COLO668 (cell line): Measurements from ENCODE around the gene ZIM2.

Experiments
- DNase-seq: peaks from one replicate; lab custom pipeline; 2025; ENCODE audit not compliant: unreplicated experiment; lab: John Stamatoyannopoulos, UW

The ZIM2 gene

GRCh38 chr19:56811480-56811879, 29.0 kb downstream of the ZIM2 start:
- no peak for DNase-seq

GRCh38 chr19:56810260-56810659, 30.3 kb downstream of the ZIM2 start:
- no peak for DNase-seq

GRCh38 chr19:56808717-56809392, 31.7 kb downstream of the ZIM2 start:
- DNase-seq = no peak

GRCh38 chr19:56806639-56807038, 33.9 kb downstream of the ZIM2 start:
- DNase-seq = no peak

- no peak for DNase-seq
Measured at GRCh38 chr19:56778351-56778750, 62.2 kb downstream of the ZIM2 start.

GRCh38 chr19:56769650-56770049, 70.9 kb downstream of the ZIM2 start:
- no peak for DNase-seq

GRCh38 chr19:56765137-56765536, 75.4 kb downstream of the ZIM2 start:
- no peak for DNase-seq

- DNase-seq = no peak
Measured at GRCh38 chr19:56764196-56764695, 76.3 kb downstream of the ZIM2 start.

GRCh38 chr19:56760842-56761241, 79.7 kb downstream of the ZIM2 start:
- DNase-seq = no peak

GRCh38 chr19:56759531-56759930, 81.0 kb downstream of the ZIM2 start:
- no peak for DNase-seq

GRCh38 chr19:56751078-56751489, 89.4 kb downstream of the ZIM2 start:
- no peak for DNase-seq

- no peak for DNase-seq
Measured at GRCh38 chr19:56750658-56751057, 89.9 kb downstream of the ZIM2 start.

- DNase-seq = no peak
Measured at GRCh38 chr19:56748378-56748777, 92.1 kb downstream of the ZIM2 start.

- no peak for DNase-seq
Measured at GRCh38 chr19:56746367-56746766, 94.2 kb downstream of the ZIM2 start.

- no peak for DNase-seq
Measured at GRCh38 chr19:56740501-56740900, 100.0 kb downstream of the ZIM2 start.

- DNase-seq = no peak
Measured at GRCh38 chr19:56736571-56736970, 104.0 kb downstream of the ZIM2 start.

- no peak for DNase-seq
Measured at GRCh38 chr19:56732976-56733375, 107.5 kb downstream of the ZIM2 start.

- no peak for DNase-seq
Measured at GRCh38 chr19:56727677-56728076, 112.8 kb downstream of the ZIM2 start.

- no peak for DNase-seq
Measured at GRCh38 chr19:56725829-56726424, 114.6 kb downstream of the ZIM2 start.
